Subcutaneous abdominal adipose tissue (tissue), 5 donors: ENCODE data around the gene MOV10L1.

ENCODE experiments used
- H3K27ac ChIP-seq: one replicate; pipeline ENCODE4 v1.7.0; 2013; ENCODE audit warnings: low read depth, mild to moderate bottlenecking, inconsistent platforms, low read length, moderate library complexity
- H3K27me3 ChIP-seq, 5 donors: one replicate each; pipeline ENCODE4 v1.7.0; 2013; ENCODE audit warnings: low read length in 5 of 5, inconsistent platforms in 1 of 5; ENCODE audit not compliant: control insufficient read depth in 5 of 5, insufficient read depth in 4 of 5
- H3K36me3 ChIP-seq, 5 donors: one replicate each; pipeline ENCODE4 v1.7.0; 2013; ENCODE audit warnings: low read length in 5 of 5; ENCODE audit not compliant: control insufficient read depth in 5 of 5, insufficient read depth in 5 of 5
- H3K4me1 ChIP-seq, 5 donors: one replicate each; pipeline ENCODE4 v1.7.0; 2013; ENCODE audit warnings: low read length in 5 of 5, mild to moderate bottlenecking in 3 of 5, moderate library complexity in 1 of 5; ENCODE audit not compliant: control insufficient read depth in 5 of 5, insufficient read depth in 5 of 5
- H3K4me3 ChIP-seq, 5 donors: one replicate each; pipeline ENCODE4 v1.7.0; 2013; ENCODE audit warnings: low read length in 5 of 5, low read depth in 1 of 5
- H3K9ac ChIP-seq, 5 donors: one replicate each; pipeline ENCODE4 v1.7.0; 2013; ENCODE audit warnings: low read length in 5 of 5, mild to moderate bottlenecking in 4 of 5, moderate library complexity in 3 of 5
- H3K9me3 ChIP-seq, 5 donors: one replicate each; pipeline ENCODE4 v1.7.0; 2013; ENCODE audit warnings: low read length in 5 of 5; ENCODE audit not compliant: control insufficient read depth in 5 of 5
- donor health status: healthy.
- donor health status: healthy.
- donor health status: healthy.
- donor health status: healthy.
- donor health status: healthy.

Gene MOV10L1

DNA sequence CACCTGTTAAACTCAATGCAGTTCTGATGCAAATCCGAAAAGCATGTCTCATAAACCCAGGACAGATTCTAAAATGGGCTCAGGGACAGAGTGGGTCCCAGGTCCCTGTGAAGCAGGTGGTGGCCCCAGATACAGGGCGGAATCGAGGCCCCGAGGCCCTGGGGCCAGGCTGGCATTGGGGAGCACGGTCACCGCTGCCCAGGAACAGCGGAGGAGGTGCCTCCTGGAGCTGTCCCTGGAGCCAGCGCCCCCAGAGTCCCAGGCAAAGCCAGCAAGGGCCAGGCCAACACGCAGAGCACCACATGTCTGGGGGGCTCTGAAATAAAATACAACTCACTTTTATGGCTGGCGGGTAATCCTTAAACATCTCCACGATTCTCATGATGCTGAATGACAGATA, 21.7 kb upstream of the MOV10L1 start:
- Histone ChIP-seq H3K36me3 (no peaks in the 10 kb centered on the region), H3K27me3 (peaks cover 0 to 22% (median 16%) of the 10 kb centered on the region in 5 donors), H3K9ac (no peak overlapping the region), H3K9me3 (no peaks in the 10 kb centered on the region), H3K4me3 (no peak overlapping the region), H3K27ac (no peak overlapping the region), H3K4me1 (no peaks in the 10 kb centered on the region)

DNA sequence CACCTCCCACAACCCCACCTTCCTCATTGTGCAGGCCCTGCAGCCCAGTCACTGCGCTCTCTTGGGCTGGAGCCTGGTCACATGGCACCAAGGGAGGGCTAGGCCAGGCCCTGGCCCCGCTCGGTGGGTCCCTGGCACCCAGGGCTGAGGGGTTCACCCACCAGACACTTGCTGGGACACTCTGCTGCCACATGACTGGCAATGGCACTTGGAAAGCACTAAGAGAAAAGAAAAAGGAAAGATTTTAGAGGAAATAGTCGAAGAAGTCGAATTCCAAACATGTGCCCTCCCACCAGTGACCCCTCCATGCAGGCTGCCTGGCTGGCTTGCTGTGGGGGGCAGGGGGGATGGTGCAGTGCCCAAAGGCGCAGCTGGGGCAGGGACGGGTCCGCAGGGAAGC, 19.4 kb upstream of the MOV10L1 start:
- no peaks in the 10 kb centered on the region for H3K36me3 ChIP-seq
- H3K9me3 ChIP-seq: no peaks in the 10 kb centered on the region
- H3K27me3 ChIP-seq: peaks cover 0 to 20% (median 9%) of the 10 kb centered on the region in 5 donors

GRCh38 chr22:50071432-50072166, 18.2 kb upstream of the MOV10L1 start:
- no peaks in the 10 kb centered on the region for H3K36me3 ChIP-seq
- peaks cover 0 to 20% (median 5%) of the 10 kb centered on the region in 5 donors for H3K27me3 ChIP-seq
- H3K27ac ChIP-seq: no peak overlapping the region
- no peaks in the 10 kb centered on the region for H3K4me1 ChIP-seq
- no peaks in the 10 kb centered on the region for H3K9me3 ChIP-seq
- no peak overlapping the region for H3K4me3 ChIP-seq
- H3K9ac ChIP-seq: no peak overlapping the region

More for the DNA sequence above, 19.4 kb upstream of the MOV10L1 start:
- Histone ChIP-seq H3K4me1 (no peaks in the 10 kb centered on the region), H3K27ac (no peak overlapping the region), H3K9ac (no peak overlapping the region), H3K4me3 (no peak overlapping the region)

DNA sequence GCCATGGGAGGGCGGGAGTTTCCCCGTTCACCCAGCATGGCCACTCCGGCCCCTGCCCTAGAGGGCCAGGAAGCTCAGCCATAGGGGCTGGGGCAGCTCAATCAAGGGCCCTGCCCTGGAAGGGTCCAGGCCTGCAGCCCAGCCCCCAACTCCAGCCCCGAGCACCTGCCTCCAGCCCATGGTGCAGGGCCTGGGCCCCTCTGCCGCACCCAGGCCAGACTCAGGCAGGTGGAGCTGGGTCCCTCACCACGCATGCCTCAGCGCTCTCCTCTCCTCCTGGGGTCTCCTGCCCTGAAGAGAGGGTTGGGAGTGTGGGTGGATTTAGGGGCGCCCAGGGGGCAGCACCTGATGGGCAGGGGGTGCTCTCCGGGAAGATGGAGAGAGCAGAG, 17.6 kb upstream of the MOV10L1 start:
- H3K9me3 ChIP-seq: no peaks in the 10 kb centered on the region
- no peak overlapping the region for H3K9ac ChIP-seq
- peaks cover 0 to 18% (median 5%) of the 10 kb centered on the region in 5 donors for H3K27me3 ChIP-seq
- no peak overlapping the region for H3K27ac ChIP-seq
- no peaks in the 10 kb centered on the region for H3K4me1 ChIP-seq
- no peaks in the 10 kb centered on the region for H3K36me3 ChIP-seq
- no peak overlapping the region for H3K4me3 ChIP-seq

- Histone ChIP-seq H3K9me3 (no peaks in the 10 kb centered on the region), H3K4me3 (no peak overlapping the region), H3K36me3 (no peaks in the 10 kb centered on the region), H3K4me1 (no peaks in the 10 kb centered on the region), H3K27me3 (peaks cover 0 to 16% (median 5%) of the 10 kb centered on the region in 5 donors), H3K9ac (no peak overlapping the region), H3K27ac (no peak overlapping the region)
Observed at GRCh38 chr22:50072714-50073538, 16.9 kb upstream of the MOV10L1 start.

- Histone ChIP-seq H3K27ac (no peak overlapping the region), H3K4me1 (no peaks in the 10 kb centered on the region), H3K9me3 (no peaks in the 10 kb centered on the region), H3K4me3 (no peak overlapping the region), H3K27me3 (peaks cover 0 to 13% (median 5%) of the 10 kb centered on the region in 5 donors), H3K9ac (no peak overlapping the region), H3K36me3 (no peaks in the 10 kb centered on the region)
Observed at GRCh38 chr22:50074056-50074455, 15.8 kb upstream of the MOV10L1 start.

DNA sequence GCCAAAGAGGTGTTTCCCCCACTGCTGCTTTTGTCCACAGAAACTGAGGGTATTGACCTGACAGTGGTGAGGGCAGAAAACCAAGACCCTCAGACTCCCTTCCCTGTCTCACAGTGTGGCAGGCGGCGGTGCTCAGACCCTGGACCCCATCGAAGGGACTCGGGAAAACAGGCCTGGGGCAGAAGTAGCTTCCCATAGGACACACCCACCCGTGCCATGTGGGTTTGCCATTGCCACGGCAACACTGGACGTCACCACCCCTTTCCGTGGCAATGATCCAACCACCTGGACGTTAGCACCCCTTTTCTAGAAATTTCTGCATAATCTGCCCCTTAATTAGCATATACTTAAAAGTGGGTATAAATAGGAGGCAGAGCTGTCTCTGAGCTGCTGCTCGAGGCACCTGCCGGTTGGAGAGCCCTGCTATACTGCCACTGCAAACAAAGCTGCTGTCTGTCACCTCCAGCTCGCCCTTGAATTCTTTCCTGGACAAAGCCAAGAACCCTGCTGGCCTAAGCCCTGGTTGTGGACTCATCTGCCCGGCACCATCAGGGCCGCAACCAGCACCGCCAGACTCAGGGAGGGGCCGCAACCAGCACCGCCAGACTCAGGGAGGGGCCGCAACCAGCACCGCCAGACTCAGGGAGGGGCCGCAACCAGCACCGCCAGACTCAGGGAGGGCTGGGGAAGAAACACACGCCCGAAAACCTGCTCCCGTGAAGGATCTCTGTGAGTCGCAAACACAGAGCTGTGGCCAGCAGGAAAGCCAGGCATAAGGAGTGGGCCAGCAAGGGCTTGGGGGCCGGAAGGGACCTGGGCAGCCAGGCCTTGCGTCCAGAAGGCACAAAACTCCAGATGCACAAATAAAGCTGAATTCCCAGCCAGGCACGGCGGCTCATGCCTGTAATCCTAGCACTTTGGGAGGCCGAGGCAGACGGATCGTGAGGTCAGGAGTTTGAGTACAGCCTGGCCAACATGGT, 15.0 kb upstream of the MOV10L1 start:
- Histone ChIP-seq H3K9me3 (no peaks in the 10 kb centered on the region), H3K4me1 (no peaks in the 10 kb centered on the region), H3K27ac (no peak overlapping the region), H3K9ac (no peak overlapping the region), H3K27me3 (peaks cover 0 to 13% (median 5%) of the 10 kb centered on the region in 5 donors), H3K4me3 (no peak overlapping the region), H3K36me3 (no peaks in the 10 kb centered on the region)

GRCh38 chr22:50076646-50077535, 12.9 kb upstream of the MOV10L1 start:
- Histone ChIP-seq H3K4me1 (peaks cover 0 to 7% (median 3%) of the 10 kb centered on the region in 5 donors), H3K4me3 (no peak overlapping the region), H3K27ac (no peak overlapping the region), H3K36me3 (no peaks in the 10 kb centered on the region), H3K9ac (no peak overlapping the region), H3K27me3 (peaks cover 0 to 11% (median 3%) of the 10 kb centered on the region in 5 donors), H3K9me3 (no peaks in the 10 kb centered on the region)

DNA sequence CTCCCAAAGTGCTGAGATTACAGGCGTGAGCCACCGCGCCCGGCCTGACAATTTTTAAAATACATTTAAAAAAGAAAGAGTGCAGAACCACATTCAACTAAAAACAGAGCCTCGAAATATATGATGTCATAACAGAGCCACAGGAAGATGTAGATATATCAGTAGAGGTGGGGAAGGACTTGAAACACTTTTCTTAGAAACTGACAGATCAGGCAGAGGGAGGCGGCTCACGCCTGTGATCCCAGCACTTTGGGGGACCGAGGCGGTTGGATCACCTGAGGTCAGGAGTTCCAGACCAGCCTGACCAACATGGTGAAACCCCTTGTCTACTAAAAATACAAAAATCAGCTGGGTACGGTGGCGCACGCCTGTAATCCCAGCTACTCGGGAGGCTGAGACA, 11.6 kb upstream of the MOV10L1 start:
- H3K9me3 ChIP-seq: no peaks in the 10 kb centered on the region
- H3K4me3 ChIP-seq: no peak overlapping the region
- H3K36me3 ChIP-seq: no peaks in the 10 kb centered on the region

More for the DNA sequence above, 11.6 kb upstream of the MOV10L1 start:
- Histone ChIP-seq H3K4me1 (peaks cover 2 to 21% (median 6%) of the 10 kb centered on the region in 5 donors), H3K9ac (no peak overlapping the region), H3K27me3 (peaks cover 0 to 9% (median 3%) of the 10 kb centered on the region in 5 donors), H3K27ac (no peak overlapping the region)
